Right lobe of liver (tissue), 6 donors: ENCODE measurements around the gene RAB3IL1. TPM values are rescaled to one million over a fixed set of nuclear protein-coding genes. Genes with fewer than 3 reads are reported as not detected.

Experiments used
- ATAC-seq, 4 donors: fragments of 200-7000 bp; cut with Tn5 transposase; one replicate each; pipeline ENCODE4 v1.9.1; 2020; ENCODE audit warnings: mild to moderate bottlenecking in 4 of 4, moderate library complexity in 4 of 4
- DNase-seq, 3 donors: peaks; one replicate each; pipeline ENCODE4 v3.0.0-alpha.2; 2020
- H3K27ac ChIP-seq, 3 donors: fragments of 200-600 bp; one replicate each; pipeline ENCODE4 v1.8.0; 2022
- H3K27me3 ChIP-seq, 2 donors: fragments of 200-600 bp; one replicate each; pipeline ENCODE4 v1.8.0; 2022
- H3K36me3 ChIP-seq, 4 donors: fragments of 200-600 bp; sonication (generic) in 1 of 4; one replicate each; pipeline versions ENCODE4 v1.5.1 to v1.8.0; 2017 to 2022; ENCODE audit warnings: control low read depth in 1 of 4
- H3K4me1 ChIP-seq, 4 donors: fragments of 200-600 bp; sonication (generic) in 1 of 4; one replicate each; pipeline versions ENCODE4 v1.5.1 to v1.8.0; 2017 to 2022; ENCODE audit warnings: control low read depth in 1 of 4
- H3K4me3 ChIP-seq, 3 donors: fragments of 200-600 bp; one replicate each; pipeline ENCODE4 v1.8.0; 2022
- H3K9me3 ChIP-seq, 4 donors: fragments of 200-600 bp; sonication (generic) in 1 of 4; one replicate each; pipeline versions ENCODE4 v1.5.1 to v1.8.0; 2017 to 2022; ENCODE audit warnings: control low read depth in 1 of 4
- POLR2A ChIP-seq: fragments of 450-650 bp; IDR thresholded peaks from one replicate; pipeline ENCODE4 v1.6.1; 2017; ENCODE audit warnings: antibody characterized with exemption, mild to moderate bottlenecking
- WGBS: methylation state at CpG from one replicate; pipeline ENCODE4 v1.1.6; 2018; ENCODE audit warnings: low coverage, low lambda C conversion rate; ENCODE audit not compliant: insufficient coverage; ENCODE audit errors: missing lambda C conversion rate; 5-methylcytosine and 5-hydroxymethylcytosine counted together
- intact Hi-C, 2 donors: fragments of 100-400 bp; cut with DNase I; formaldehyde crosslinking; loops; one replicate each; pipeline versions ENCODE4 v1.11.2 to v1.14.1; 2022
- total RNA-seq, 6 experiments: library from RNA; depleted of rRNA in 2 of 6; stranded (reverse); fragments of >200 nt in 2 of 6; fragmentation: NEBNext Ultra II Directional in 3 of 6; extraction: Animal tissue kit (Norgen Biotek cat#: 25700) in 3 of 6; gene quantifications; one replicate each; pipeline versions ENCODE4 v1.1.0 to v1.2.4, GENCODE V29; 2016 to 2023
- TF ChIP-seq, protein P1 (sequence below), 4 donors: fragments of 200-600 bp in 3 of 4; fragments of 450-650 bp in 1 of 4; IDR thresholded peaks; one replicate each; pipeline versions ENCODE4 v1.5.1 to v1.8.0; 2016 to 2022; ENCODE audit warnings: antibody characterized with exemption in 4 of 4, mild to moderate bottlenecking in 2 of 4
- donor health status: DM: no; HTN: yes; CAD: no.
- donor health status: DM: no; HTN: no; CAD: no.
- donor health status: DM: no; HTN: no; CAD: no.
- donor health status: DM: no; HTN: yes; CAD: no.
- donor health status: DM: no; HTN: yes; CAD: no.

RAB3IL1 gene
- total RNA-seq, 6 experiments from 2014 or later, result 3.2 to 9.1 (median 4.2) TPM

DNA sequence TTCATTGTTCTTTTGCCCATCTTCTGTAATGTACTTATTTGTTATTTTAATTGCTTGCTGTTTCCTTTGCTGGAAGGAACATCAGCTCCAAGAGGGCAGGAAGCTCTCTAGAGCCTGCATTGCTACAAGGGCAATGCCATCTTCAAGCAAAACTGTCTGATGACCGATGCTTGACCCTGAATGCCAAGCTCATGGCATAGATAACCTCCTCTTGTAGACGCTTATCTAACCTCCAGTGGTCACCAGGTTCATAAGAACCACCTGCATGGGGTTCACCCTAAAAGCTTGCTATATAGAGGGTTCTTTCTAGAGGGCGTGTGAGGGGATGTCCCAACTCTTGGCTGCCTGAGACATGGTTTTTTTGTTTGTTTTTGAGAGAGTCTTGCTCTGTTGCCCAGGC is 42.5 kb downstream of the RAB3IL1 start:
- no peak overlapping the region for H3K27ac ChIP-seq
- H3K9me3 ChIP-seq, result no peaks in the 10 kb centered on the region
- H3K4me3 ChIP-seq, result no peak overlapping the region
- no peaks in the 10 kb centered on the region for H3K4me1 ChIP-seq
- WGBS, result 71% methylated on average over 3 of the region's 3 CpGs
- TF ChIP-seq, protein P1, sequence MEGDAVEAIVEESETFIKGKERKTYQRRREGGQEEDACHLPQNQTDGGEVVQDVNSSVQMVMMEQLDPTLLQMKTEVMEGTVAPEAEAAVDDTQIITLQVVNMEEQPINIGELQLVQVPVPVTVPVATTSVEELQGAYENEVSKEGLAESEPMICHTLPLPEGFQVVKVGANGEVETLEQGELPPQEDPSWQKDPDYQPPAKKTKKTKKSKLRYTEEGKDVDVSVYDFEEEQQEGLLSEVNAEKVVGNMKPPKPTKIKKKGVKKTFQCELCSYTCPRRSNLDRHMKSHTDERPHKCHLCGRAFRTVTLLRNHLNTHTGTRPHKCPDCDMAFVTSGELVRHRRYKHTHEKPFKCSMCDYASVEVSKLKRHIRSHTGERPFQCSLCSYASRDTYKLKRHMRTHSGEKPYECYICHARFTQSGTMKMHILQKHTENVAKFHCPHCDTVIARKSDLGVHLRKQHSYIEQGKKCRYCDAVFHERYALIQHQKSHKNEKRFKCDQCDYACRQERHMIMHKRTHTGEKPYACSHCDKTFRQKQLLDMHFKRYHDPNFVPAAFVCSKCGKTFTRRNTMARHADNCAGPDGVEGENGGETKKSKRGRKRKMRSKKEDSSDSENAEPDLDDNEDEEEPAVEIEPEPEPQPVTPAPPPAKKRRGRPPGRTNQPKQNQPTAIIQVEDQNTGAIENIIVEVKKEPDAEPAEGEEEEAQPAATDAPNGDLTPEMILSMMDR (IDR thresholded peaks at IDR 0.05), result no peak
- no peak for TF ChIP-seq POLR2A
- intact Hi-C loops, result no loop called here
- no peaks in the 10 kb centered on the region for H3K27me3 ChIP-seq
- no peaks in the 10 kb centered on the region for H3K36me3 ChIP-seq
- DNase-seq (no peak), ATAC-seq (no peak)

DNA sequence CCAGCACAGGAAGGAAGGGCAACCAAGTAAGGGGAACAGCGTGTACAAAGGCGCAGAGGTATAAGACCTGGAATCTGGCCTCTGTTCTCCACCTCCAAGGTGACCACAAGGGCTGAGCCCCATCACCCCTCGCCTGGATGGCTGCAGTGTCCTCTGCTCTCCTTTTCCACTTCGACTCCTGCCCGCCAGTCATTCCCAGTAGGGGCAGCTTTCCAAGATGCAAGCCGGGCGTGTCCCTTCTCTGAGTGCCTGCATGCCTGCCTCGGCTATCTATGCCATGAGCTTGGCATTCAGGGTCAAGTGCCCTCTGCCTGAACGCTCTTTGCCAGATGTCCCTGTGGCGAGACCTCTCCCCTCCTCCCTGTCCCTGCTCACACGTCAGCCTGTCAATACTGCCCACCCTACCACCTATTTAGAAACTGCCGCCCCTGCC is 43.0 kb downstream of the RAB3IL1 start:
- no peak overlapping the region for H3K4me3 ChIP-seq
- H3K9me3 ChIP-seq, result no peaks in the 10 kb centered on the region
- H3K27ac ChIP-seq, result no peak overlapping the region
- no peaks in the 10 kb centered on the region for H3K36me3 ChIP-seq
- H3K27me3 ChIP-seq, result no peaks in the 10 kb centered on the region
- 75% methylated on average over 4 of the region's 12 CpGs for WGBS
- TF ChIP-seq POLR2A, result no peak
- TF ChIP-seq, protein P1 (IDR thresholded peaks at IDR 0.05), result no peak
- DNase-seq (no peak), ATAC-seq (no peak)
- intact Hi-C loops, result no loop called here
- H3K4me1 ChIP-seq, result no peaks in the 10 kb centered on the region

DNA sequence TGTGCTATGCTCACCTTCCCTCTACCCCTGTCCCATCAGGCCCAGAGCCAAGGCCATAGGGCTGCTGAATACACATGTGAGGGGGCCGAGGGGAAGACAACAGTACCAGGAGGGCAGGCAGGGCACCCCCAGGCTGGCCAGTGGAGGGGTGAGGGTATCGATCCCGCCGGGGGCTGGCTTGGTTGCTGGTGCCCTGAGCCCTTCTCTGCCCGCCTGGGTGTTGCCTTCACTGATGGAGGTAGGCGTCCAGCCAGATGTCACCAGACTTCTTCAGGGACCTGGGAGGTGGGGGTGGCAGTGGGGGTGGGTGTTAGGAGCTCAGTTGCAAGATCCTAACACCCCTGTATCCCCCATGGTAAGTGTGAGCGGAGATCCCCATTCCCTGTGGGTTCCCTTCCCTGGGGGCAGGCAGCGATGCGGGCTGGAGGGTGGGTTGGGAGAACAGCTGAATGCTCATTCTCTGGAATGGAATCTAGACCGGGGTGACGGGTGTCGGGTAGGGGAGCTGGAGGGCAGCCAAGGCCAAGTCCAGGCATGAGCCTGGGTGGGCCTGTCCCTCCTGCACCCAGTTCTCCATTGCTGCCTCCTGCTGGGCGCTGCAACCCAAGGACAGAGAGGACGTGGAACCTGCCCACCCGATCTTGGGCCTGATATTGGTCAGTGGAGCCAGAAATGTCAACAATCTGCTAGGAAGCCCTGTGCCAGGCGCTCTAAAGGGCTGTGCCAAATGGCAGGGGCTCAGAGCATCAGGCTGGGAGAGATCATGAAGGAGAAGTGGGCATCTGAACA is 43.6 kb downstream of the RAB3IL1 start:
- ATAC-seq (peak in 1 of 4 donors; percentile 12), DNase-seq (no peak)
- H3K4me3 ChIP-seq, result no peak overlapping the region
- no peaks in the 10 kb centered on the region for H3K36me3 ChIP-seq
- TF ChIP-seq, protein P1 (IDR thresholded peaks at IDR 0.05), result no peak
- TF ChIP-seq POLR2A, result no peak
- no peak overlapping the region for H3K27ac ChIP-seq
- H3K27me3 ChIP-seq, result no peaks in the 10 kb centered on the region
- no peaks in the 10 kb centered on the region for H3K9me3 ChIP-seq
- WGBS, result no CpG with 5 or more reads among the region's 16 CpGs
- no peaks in the 10 kb centered on the region for H3K4me1 ChIP-seq
- intact Hi-C loops, result no loop called here

DNA sequence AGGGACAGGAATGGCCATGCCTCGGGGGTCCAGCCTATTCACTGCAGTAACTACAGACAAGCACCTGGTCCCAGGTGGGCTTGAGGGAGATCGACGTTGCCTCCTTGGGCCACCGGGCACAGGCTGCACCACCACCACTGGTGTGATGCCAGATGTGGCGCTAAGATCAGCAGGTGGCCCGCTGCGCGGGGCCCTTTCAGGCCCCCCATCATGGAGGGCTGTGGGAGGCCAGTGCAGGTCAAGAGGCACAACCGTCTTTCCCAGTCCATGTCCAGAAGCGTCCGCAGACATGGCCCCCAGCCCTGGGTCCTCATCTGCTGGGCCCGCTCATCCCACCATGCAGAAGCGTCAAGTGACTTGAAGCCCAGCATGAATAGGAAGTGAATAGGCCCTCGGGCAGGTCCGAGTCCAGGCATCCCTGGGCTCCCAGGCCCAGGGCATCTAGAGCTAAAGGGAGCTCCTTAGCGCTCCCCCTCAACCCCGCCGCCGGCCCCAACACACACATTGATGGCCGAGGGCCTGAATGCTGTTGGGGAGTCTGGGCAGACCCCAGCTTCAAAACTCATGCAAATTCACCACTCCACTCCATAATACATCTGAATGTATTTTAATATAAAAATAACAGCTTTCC is 44.3 kb downstream of the RAB3IL1 start:
- 50% methylated on average over 2 of the region's 20 CpGs for WGBS
- no peaks in the 10 kb centered on the region for H3K4me1 ChIP-seq
- H3K9me3 ChIP-seq, result no peaks in the 10 kb centered on the region
- H3K27me3 ChIP-seq, result no peaks in the 10 kb centered on the region
- no peak overlapping the region for H3K27ac ChIP-seq
- DNase-seq, result no peak
- no peaks in the 10 kb centered on the region for H3K36me3 ChIP-seq
- ATAC-seq, result no peak
- TF ChIP-seq, protein P1 (IDR thresholded peaks at IDR 0.05), result no peak
- TF ChIP-seq POLR2A, result no peak
- no peak overlapping the region for H3K4me3 ChIP-seq
- intact Hi-C loops, result no loop called here
